Measurements from ENCODE around the gene BMP8B. TPM values are rescaled to one million over a fixed set of nuclear protein-coding genes. Genes with fewer than 3 reads are reported as not detected.
"Not testable (repeated sequence)": the region's sequence is repeated elsewhere in the genome, so short reads cannot be mapped to it uniquely, and the experiment has no call there.

BMP8B gene
- total RNA-seq, 1 donor from 2014 or later = 0.16 TPM

GRCh38 chr1:39775141-39775540 lies 13.5 kb downstream of the BMP8B start:
- H3K27ac Mint-ChIP-seq (ENCODE audit: unreplicated experiment); H3K79me2 ChIP-seq (ENCODE audit: insufficient read depth, low read length); H4K20me1 ChIP-seq (ENCODE audit: insufficient read depth, low read length); H3K9me3 Mint-ChIP-seq (ENCODE audit: unreplicated experiment); H3K36me3 ChIP-seq (ENCODE audit: insufficient read depth, low read length); H3K27ac ChIP-seq (ENCODE audit: low read depth, low read length); H3K4me1 ChIP-seq (ENCODE audit: insufficient read depth, low read length); FAIRE-seq; H3K9me3 ChIP-seq (ENCODE audit: insufficient read depth, low read depth, low read length); H2AFZ ChIP-seq (ENCODE audit: low read depth, low read length); H3K4me2 ChIP-seq (ENCODE audit: low read length); H3K4me3 Mint-ChIP-seq (ENCODE audit: unreplicated experiment); DNase-seq (ENCODE audit: low read depth); H3K36me3 Mint-ChIP-seq (ENCODE audit: low read depth, unreplicated experiment); H3K4me3 ChIP-seq (ENCODE audit: insufficient read depth, low read depth, low read length); H3K9ac ChIP-seq (ENCODE audit: low read length); H3K27me3 ChIP-seq (ENCODE audit: insufficient read depth, low read length): not testable (repeated sequence)
- H3K4me1 Mint-ChIP-seq (ENCODE audit: low read depth, unreplicated experiment) = peaks cover 15% of the 10 kb centered on the region
- H3K27me3 Mint-ChIP-seq (ENCODE audit: low read depth, unreplicated experiment) = peaks cover 16% of the 10 kb centered on the region

- H3K9me3 Mint-ChIP-seq (ENCODE audit: unreplicated experiment); H3K27me3 Mint-ChIP-seq (ENCODE audit: low read depth, unreplicated experiment); H3K27ac Mint-ChIP-seq (ENCODE audit: unreplicated experiment); DNase-seq (ENCODE audit: low read depth); H3K27ac ChIP-seq (ENCODE audit: low read depth, low read length); H3K27me3 ChIP-seq (ENCODE audit: insufficient read depth, low read length); H3K9me3 ChIP-seq (ENCODE audit: insufficient read depth, low read depth, low read length); H3K79me2 ChIP-seq (ENCODE audit: insufficient read depth, low read length); H2AFZ ChIP-seq (ENCODE audit: low read depth, low read length); H3K9ac ChIP-seq (ENCODE audit: low read length); H3K4me1 ChIP-seq (ENCODE audit: insufficient read depth, low read length); H3K4me3 Mint-ChIP-seq (ENCODE audit: unreplicated experiment); H3K4me3 ChIP-seq (ENCODE audit: insufficient read depth, low read depth, low read length); H3K4me2 ChIP-seq (ENCODE audit: low read length); H3K36me3 Mint-ChIP-seq (ENCODE audit: low read depth, unreplicated experiment); FAIRE-seq; H4K20me1 ChIP-seq (ENCODE audit: insufficient read depth, low read length); H3K36me3 ChIP-seq (ENCODE audit: insufficient read depth, low read length): not testable (repeated sequence)
- H3K4me1 Mint-ChIP-seq (ENCODE audit: low read depth, unreplicated experiment) = peaks cover 17% of the 10 kb centered on the region
Measured at GRCh38 chr1:39773369-39773979, 15.2 kb downstream of the BMP8B start.

GRCh38 chr1:39771022-39771532 lies 17.6 kb downstream of the BMP8B start, which contains the start of gene OXCT2:
Gene OXCT2, minus strand, starts transcription at chr1:39771348. Its CDS starts 93 bp downstream, at chr1:39771255.
- not testable (repeated sequence) for H3K36me3 ChIP-seq (ENCODE audit: insufficient read depth, low read length); H3K27me3 Mint-ChIP-seq (ENCODE audit: low read depth, unreplicated experiment); H4K20me1 ChIP-seq (ENCODE audit: insufficient read depth, low read length); H3K4me1 Mint-ChIP-seq (ENCODE audit: low read depth, unreplicated experiment); FAIRE-seq; H3K27ac Mint-ChIP-seq (ENCODE audit: unreplicated experiment); H3K27me3 ChIP-seq (ENCODE audit: insufficient read depth, low read length); H3K9me3 ChIP-seq (ENCODE audit: insufficient read depth, low read depth, low read length); H3K27ac ChIP-seq (ENCODE audit: low read depth, low read length); H3K4me3 Mint-ChIP-seq (ENCODE audit: unreplicated experiment); DNase-seq (ENCODE audit: low read depth); H3K4me1 ChIP-seq (ENCODE audit: insufficient read depth, low read length); H3K36me3 Mint-ChIP-seq (ENCODE audit: low read depth, unreplicated experiment); H3K9me3 Mint-ChIP-seq (ENCODE audit: unreplicated experiment); H3K79me2 ChIP-seq (ENCODE audit: insufficient read depth, low read length); H3K9ac ChIP-seq (ENCODE audit: low read length)
- Histone ChIP-seq H2AFZ (ENCODE audit: low read depth, low read length) (peak within 1 kb of the TSS; percentile 75), H3K4me3 (ENCODE audit: insufficient read depth, low read depth, low read length) (peak within 1 kb of the TSS; percentile 10), H3K4me2 (ENCODE audit: low read length) (peak within 1 kb of the TSS; percentile 69)

- H3K9me3 Mint-ChIP-seq (ENCODE audit: unreplicated experiment); H3K27me3 Mint-ChIP-seq (ENCODE audit: low read depth, unreplicated experiment); H3K4me1 ChIP-seq (ENCODE audit: insufficient read depth, low read length); H3K4me1 Mint-ChIP-seq (ENCODE audit: low read depth, unreplicated experiment); H3K9ac ChIP-seq (ENCODE audit: low read length); DNase-seq (ENCODE audit: low read depth); H3K36me3 Mint-ChIP-seq (ENCODE audit: low read depth, unreplicated experiment); H4K20me1 ChIP-seq (ENCODE audit: insufficient read depth, low read length); H3K27ac ChIP-seq (ENCODE audit: low read depth, low read length); H3K79me2 ChIP-seq (ENCODE audit: insufficient read depth, low read length); H3K27ac Mint-ChIP-seq (ENCODE audit: unreplicated experiment); H3K27me3 ChIP-seq (ENCODE audit: insufficient read depth, low read length); H3K36me3 ChIP-seq (ENCODE audit: insufficient read depth, low read length); H3K9me3 ChIP-seq (ENCODE audit: insufficient read depth, low read depth, low read length); H3K4me3 Mint-ChIP-seq (ENCODE audit: unreplicated experiment): not testable (repeated sequence)
- Histone ChIP-seq H2AFZ (ENCODE audit: low read depth, low read length) (peak overlapping the region; percentile 75), H3K4me3 (ENCODE audit: insufficient read depth, low read depth, low read length) (peak overlapping the region; percentile 10), H3K4me2 (ENCODE audit: low read length) (peak overlapping the region; percentile 69)
- peak; percentile 32 for FAIRE-seq
Measured at GRCh38 chr1:39770100-39771021, 18.3 kb downstream of the BMP8B start.

- H3K79me2 ChIP-seq (ENCODE audit: insufficient read depth, low read length); H3K9me3 ChIP-seq (ENCODE audit: insufficient read depth, low read depth, low read length); H3K4me2 ChIP-seq (ENCODE audit: low read length); H3K36me3 Mint-ChIP-seq (ENCODE audit: low read depth, unreplicated experiment); H3K4me1 ChIP-seq (ENCODE audit: insufficient read depth, low read length); H3K36me3 ChIP-seq (ENCODE audit: insufficient read depth, low read length); DNase-seq (ENCODE audit: low read depth); H4K20me1 ChIP-seq (ENCODE audit: insufficient read depth, low read length); H3K4me3 Mint-ChIP-seq (ENCODE audit: unreplicated experiment); H3K27ac ChIP-seq (ENCODE audit: low read depth, low read length); H3K9me3 Mint-ChIP-seq (ENCODE audit: unreplicated experiment); H3K4me3 ChIP-seq (ENCODE audit: insufficient read depth, low read depth, low read length); H3K27ac Mint-ChIP-seq (ENCODE audit: unreplicated experiment); H3K4me1 Mint-ChIP-seq (ENCODE audit: low read depth, unreplicated experiment); H3K9ac ChIP-seq (ENCODE audit: low read length); H2AFZ ChIP-seq (ENCODE audit: low read depth, low read length); H3K27me3 Mint-ChIP-seq (ENCODE audit: low read depth, unreplicated experiment); FAIRE-seq; H3K27me3 ChIP-seq (ENCODE audit: insufficient read depth, low read length): not testable (repeated sequence)
Measured at GRCh38 chr1:39769502-39769901, 19.2 kb downstream of the BMP8B start.

Measured in astrocyte (in vitro differentiated cells and primary cell).